ENCODE results near the gene PINLYP. TPM values are rescaled to one million over a fixed set of nuclear protein-coding genes. Genes with fewer than 3 reads are reported as not detected.

PINLYP gene
- total RNA-seq, 1 experiment from 2014 or later, result 11.9 TPM

GRCh38 chr19:43594081-43594697, 18.6 kb downstream of the PINLYP start:
- Mint-ChIP-seq H3K27ac (no peak overlapping the region), H3K4me3 (peak overlapping the region in 1 of 2 experiments; percentile 95; a peak in 4 of 5 replicates)
- H3K4me2 ChIP-seq (ENCODE audit: insufficient read depth, insufficient read length, low read length), result no peak overlapping the region

More at GRCh38 chr19:43594081-43594697, 18.6 kb downstream of the PINLYP start:
- H2AFZ ChIP-seq (ENCODE audit: low read length), result no peak overlapping the region
- no peak overlapping the region for H3T11ph ChIP-seq (ENCODE audit: low read length)
- H3K79me2 ChIP-seq (ENCODE audit: insufficient read depth, low read length), result peaks cover 4% of the 10 kb centered on the region; the same call in 1 of the 2 replicates
- H3K27ac ChIP-seq (ENCODE audit: insufficient read length, low read depth, low read length), result no peak overlapping the region
- no peaks in the 10 kb centered on the region for H3K79me1 ChIP-seq (ENCODE audit: insufficient read depth, low read depth, low read length, poor library complexity, severe bottlenecking)
- no CpG with 5 or more reads among the region's 10 CpGs for WGBS (ENCODE audit: extremely low coverage, insufficient read length, low lambda C conversion rate)
- no peaks in the 10 kb centered on the region for H3K27me3 Mint-ChIP-seq (ENCODE audit: low read depth)
- H2BK120ac ChIP-seq (ENCODE audit: low read depth, low read length, poor library complexity, severe bottlenecking), result no peak overlapping the region
- H3K4me1 Mint-ChIP-seq, result peaks cover 18 to 25% of the 10 kb centered on the region in 2 experiments
- H4K8ac ChIP-seq (replicated peaks; ENCODE audit: insufficient read length, low read depth, low read length), result no peak overlapping the region
- H3K23ac ChIP-seq (ENCODE audit: insufficient read length, low read depth, low read length), result no peak overlapping the region
- no peak overlapping the region for H2BK15ac ChIP-seq (ENCODE audit: low read depth, low read length)
- H2BK12ac ChIP-seq (ENCODE audit: insufficient read length, low read depth, low read length), result no peak overlapping the region
- H2BK20ac ChIP-seq (ENCODE audit: low read depth, low read length, poor library complexity, severe bottlenecking), result no peak overlapping the region
- TF ChIP-seq, protein P1, sequence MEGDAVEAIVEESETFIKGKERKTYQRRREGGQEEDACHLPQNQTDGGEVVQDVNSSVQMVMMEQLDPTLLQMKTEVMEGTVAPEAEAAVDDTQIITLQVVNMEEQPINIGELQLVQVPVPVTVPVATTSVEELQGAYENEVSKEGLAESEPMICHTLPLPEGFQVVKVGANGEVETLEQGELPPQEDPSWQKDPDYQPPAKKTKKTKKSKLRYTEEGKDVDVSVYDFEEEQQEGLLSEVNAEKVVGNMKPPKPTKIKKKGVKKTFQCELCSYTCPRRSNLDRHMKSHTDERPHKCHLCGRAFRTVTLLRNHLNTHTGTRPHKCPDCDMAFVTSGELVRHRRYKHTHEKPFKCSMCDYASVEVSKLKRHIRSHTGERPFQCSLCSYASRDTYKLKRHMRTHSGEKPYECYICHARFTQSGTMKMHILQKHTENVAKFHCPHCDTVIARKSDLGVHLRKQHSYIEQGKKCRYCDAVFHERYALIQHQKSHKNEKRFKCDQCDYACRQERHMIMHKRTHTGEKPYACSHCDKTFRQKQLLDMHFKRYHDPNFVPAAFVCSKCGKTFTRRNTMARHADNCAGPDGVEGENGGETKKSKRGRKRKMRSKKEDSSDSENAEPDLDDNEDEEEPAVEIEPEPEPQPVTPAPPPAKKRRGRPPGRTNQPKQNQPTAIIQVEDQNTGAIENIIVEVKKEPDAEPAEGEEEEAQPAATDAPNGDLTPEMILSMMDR (conservative IDR thresholded peaks at IDR 0.05), result no peak
- H4K91ac ChIP-seq (ENCODE audit: insufficient read length, low read depth, low read length), result no peak overlapping the region
- no peak overlapping the region for H3K4ac ChIP-seq (ENCODE audit: low read depth, low read length)
- H3K36me3 Mint-ChIP-seq (ENCODE audit: insufficient read depth in 1 of 3, low read depth in 3 of 3), result peaks cover 16 to 39% (median 35%) of the 10 kb centered on the region in 3 experiments
- H3K4me1 ChIP-seq (ENCODE audit: insufficient read depth, low read length), result 0 out of 2 replicates have a peak, but pooled peaks cover 3% of the 10 kb centered on the region
- H3K9me3 Mint-ChIP-seq, result no peaks in the 10 kb centered on the region; a peak in 1 of 5 replicates
- H4K5ac ChIP-seq (ENCODE audit: insufficient read length, low read depth, low read length), result no peak overlapping the region
- no peak overlapping the region for H3K9ac ChIP-seq (ENCODE audit: extremely low read depth, insufficient read length, low read length)
- no peaks in the 10 kb centered on the region for H3K27me3 ChIP-seq (ENCODE audit: insufficient read depth, low read length)
- peaks cover 20% of the 10 kb centered on the region for H3K23me2 ChIP-seq (ENCODE audit: insufficient read length, low read depth, low read length, poor library complexity, severe bottlenecking)
- no peaks in the 10 kb centered on the region for H3K9me3 ChIP-seq (ENCODE audit: control insufficient read depth, low read depth, low read length)
- no peak for DNase-seq
- no peak overlapping the region for H2BK5ac ChIP-seq (ENCODE audit: insufficient read length, low read length)
- H3K18ac ChIP-seq (ENCODE audit: insufficient read length, low read depth, low read length), result no peak overlapping the region
- no peak overlapping the region for H2AK5ac ChIP-seq (ENCODE audit: insufficient read length, low read length)
- H3K14ac ChIP-seq (ENCODE audit: insufficient read depth, low read length), result no peak overlapping the region
- H4K20me1 ChIP-seq (ENCODE audit: control insufficient read depth, insufficient read depth, insufficient read length), result no peaks in the 10 kb centered on the region
- H3K56ac ChIP-seq (ENCODE audit: insufficient read length, low read depth, low read length), result no peak overlapping the region

Measured in H9 (cell line).